Kidney epithelial cell (primary cell): ENCODE results near the gene NUFIP1. TPM values are rescaled to one million over a fixed set of nuclear protein-coding genes. Genes with fewer than 3 reads are reported as not detected.
"Not testable (repeated sequence)": the region's sequence is repeated elsewhere in the genome, so short reads cannot be mapped to it uniquely, and the experiment has no call there.

Experiments
- DNase-seq: peaks from one replicate; pipeline ENCODE4 v3.0.0-alpha.2; 2010; ENCODE audit warnings: low read depth
- H3K27me3 ChIP-seq: 2 replicates; pipeline ENCODE4 v1.6.0; 2011; ENCODE audit warnings: low read length; ENCODE audit not compliant: control insufficient read depth, insufficient read depth
- H3K36me3 ChIP-seq: 2 replicates; pipeline ENCODE4 v1.5.1; 2011; ENCODE audit warnings: low read length; ENCODE audit not compliant: control insufficient read depth, insufficient read depth
- H3K4me3 ChIP-seq: 2 replicates; pipeline ENCODE4 v1.5.1; 2011; ENCODE audit warnings: low read depth, mild to moderate bottlenecking, control low read depth, low read length
- CTCF ChIP-seq: IDR thresholded peaks from 2 replicates; pipeline ENCODE4 v1.5.1; 2011; ENCODE audit warnings: mild to moderate bottlenecking, moderate library complexity, low read length, control low read depth, inconsistent platforms; ENCODE audit not compliant: insufficient read depth, poor library complexity, severe bottlenecking
- total RNA-seq: library from RNA; depleted of rRNA; stranded (reverse); fragments of >200 nt; gene quantifications from 2 replicates; pipeline ENCODE4 v1.2.3, GENCODE V29; 2015

Gene NUFIP1
- total RNA-seq, 1 donor from 2014 or later: 6.3 TPM

GRCh38 chr13:44961997-44962396 lies 27.3 kb downstream of the NUFIP1 start:
- Histone ChIP-seq H3K4me3 (no peak overlapping the region), H3K27me3 (no peaks in the 10 kb centered on the region), H3K36me3 (peaks cover 1% of the 10 kb centered on the region)
- no peak for DNase-seq
- no peak for TF ChIP-seq CTCF

- no peaks in the 10 kb centered on the region for H3K36me3 ChIP-seq
- no peak for TF ChIP-seq CTCF
- no peak overlapping the region for H3K4me3 ChIP-seq
- H3K27me3 ChIP-seq: no peaks in the 10 kb centered on the region
- DNase-seq: no peak
These were observed 33.9 kb downstream of the NUFIP1 start for GRCh38 chr13:44955406-44955805.

GRCh38 chr13:44954224-44954623 lies 35.0 kb downstream of the NUFIP1 start:
- H3K36me3 ChIP-seq: no peaks in the 10 kb centered on the region
- no peak for DNase-seq
- H3K4me3 ChIP-seq: no peak overlapping the region
- no peaks in the 10 kb centered on the region for H3K27me3 ChIP-seq
- no peak for TF ChIP-seq CTCF

GRCh38 chr13:44952671-44953070 lies 36.6 kb downstream of the NUFIP1 start:
- Histone ChIP-seq H3K27me3 (no peaks in the 10 kb centered on the region), H3K4me3 (no peak overlapping the region), H3K36me3 (no peaks in the 10 kb centered on the region)
- TF ChIP-seq CTCF: no peak
- no peak for DNase-seq

- no peak for DNase-seq
- H3K4me3 ChIP-seq: no peak overlapping the region
- no peak for TF ChIP-seq CTCF
- no peaks in the 10 kb centered on the region for H3K36me3 ChIP-seq
- no peaks in the 10 kb centered on the region for H3K27me3 ChIP-seq
These were observed 38.1 kb downstream of the NUFIP1 start for GRCh38 chr13:44951184-44951583.

- H3K27me3 ChIP-seq, H3K36me3 ChIP-seq, H3K4me3 ChIP-seq, DNase-seq: not testable (repeated sequence)
These were observed 45.9 kb downstream of the NUFIP1 start for GRCh38 chr13:44943411-44943810.
